AG10803 (cell line): ENCODE measurements around the gene AK5.

Experiments
- DNase-seq: peaks from one replicate; pipeline ENCODE4 v3.0.0; 2010; ENCODE audit warnings: low read depth
- H3K4me3 ChIP-seq: 2 replicates; pipeline ENCODE4 v1.5.1; 2011; ENCODE audit warnings: mild to moderate bottlenecking, low read length, control low read depth
- CTCF ChIP-seq: conservative IDR thresholded peaks from 2 replicates; pipeline ENCODE4 v1.5.1; 2011; ENCODE audit warnings: mild to moderate bottlenecking, low read length, control low read depth, inconsistent platforms

Gene AK5

GRCh38 chr1:77245830-77246229, 36.0 kb upstream of the AK5 start:
- TF ChIP-seq CTCF, result no peak

GRCh38 chr1:77250126-77250525, 31.7 kb upstream of the AK5 start:
- no peak overlapping the region for H3K4me3 ChIP-seq
- DNase-seq, result no peak
- no peak for TF ChIP-seq CTCF

More at GRCh38 chr1:77245830-77246229, 36.0 kb upstream of the AK5 start:
- DNase-seq, result no peak
- H3K4me3 ChIP-seq, result no peak overlapping the region

GRCh38 chr1:77253211-77253610, 28.6 kb upstream of the AK5 start:
- DNase-seq, result no peak
- H3K4me3 ChIP-seq, result no peak overlapping the region
- TF ChIP-seq CTCF, result no peak

GRCh38 chr1:77263708-77264107, 18.1 kb upstream of the AK5 start:
- no peak overlapping the region for H3K4me3 ChIP-seq
- TF ChIP-seq CTCF, result no peak
- DNase-seq, result no peak

GRCh38 chr1:77265180-77265579, 16.6 kb upstream of the AK5 start:
- DNase-seq, result no peak
- no peak for TF ChIP-seq CTCF
- no peak overlapping the region for H3K4me3 ChIP-seq

- H3K4me3 ChIP-seq, result no peak overlapping the region
- no peak for TF ChIP-seq CTCF
- DNase-seq, result no peak
Observed at GRCh38 chr1:77267035-77267434, 14.8 kb upstream of the AK5 start.

- H3K4me3 ChIP-seq, result no peak overlapping the region
- peak; percentile 56 for DNase-seq
- TF ChIP-seq CTCF, result no peak
Observed at GRCh38 chr1:77271852-77272580, 9.8 kb upstream of the AK5 start.
